Stimulated activated naive B cell treated with anti-CD40 and anti-IgM and Interleukin-4, amounts not matched to agents 10 μg/mL and 1 μg/mL and 100 μg/mL, for 72 hours (primary cell): ENCODE measurements around the gene GPNMB.
"Not testable (repeated sequence)": the region's sequence is repeated elsewhere in the genome, so short reads cannot be mapped to it uniquely, and the experiment has no call there.

Experiments
- ATAC-seq, 2 donors: fragments of 150-1000 bp; cut with Tn5 transposase; replicated peaks; 2 replicates each; pipeline ENCODE4 v1.10.0; 2021; ENCODE audit warnings: moderate library complexity in 1 of 2
- DNase-seq: peaks from one replicate; pipeline ENCODE4 v3.0.0; 2021
- H3K27ac Mint-ChIP-seq: one replicate; pipeline ENCODE4 v1.8.0; 2022; ENCODE audit warnings: mild to moderate bottlenecking, mixed read lengths
- H3K27me3 Mint-ChIP-seq, 2 donors: one replicate each; pipeline ENCODE4 v1.8.0; 2022; ENCODE audit warnings: mixed read lengths in 2 of 2
- H3K36me3 Mint-ChIP-seq, 2 donors: one replicate each; pipeline ENCODE4 v1.8.0; 2022; ENCODE audit warnings: mixed read lengths in 2 of 2, mild to moderate bottlenecking in 1 of 2
- H3K4me1 Mint-ChIP-seq, 2 donors: one replicate each; pipeline ENCODE4 v1.8.0; 2022; ENCODE audit warnings: mixed read lengths in 2 of 2, mild to moderate bottlenecking in 1 of 2
- H3K4me3 Mint-ChIP-seq, 2 donors: one replicate each; pipeline ENCODE4 v1.8.0; 2022; ENCODE audit warnings: mild to moderate bottlenecking in 2 of 2, mixed read lengths in 2 of 2, moderate library complexity in 1 of 2
- H3K9me3 Mint-ChIP-seq, 2 donors: one replicate each; pipeline ENCODE4 v1.8.0; 2022; ENCODE audit warnings: mixed read lengths in 2 of 2, mild to moderate bottlenecking in 1 of 2

The GPNMB gene

DNA sequence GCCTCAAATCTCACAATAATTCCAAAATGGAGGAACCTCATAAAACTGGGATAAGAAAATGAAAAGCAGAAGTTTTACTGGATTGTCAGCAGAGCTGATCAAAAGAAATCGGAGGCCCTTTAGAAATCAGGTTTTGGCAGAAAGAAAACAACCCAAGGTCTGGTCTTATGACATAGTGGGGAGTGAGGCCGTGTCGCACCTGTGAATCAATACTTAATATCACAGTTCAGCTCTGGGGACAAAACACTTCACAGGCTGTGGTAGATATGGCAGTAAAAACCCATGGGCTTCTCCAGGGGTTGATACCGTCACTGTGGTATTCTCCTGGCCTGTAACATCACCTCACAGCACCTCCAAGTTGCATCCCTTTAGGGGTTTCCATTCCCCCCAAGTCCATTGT is 46.0 kb downstream of the GPNMB start:
- H3K9me3 Mint-ChIP-seq, result no peaks in the 10 kb centered on the region
- no peaks in the 10 kb centered on the region for H3K36me3 Mint-ChIP-seq
- peaks cover 0 to 2% of the 10 kb centered on the region in 2 donors for H3K4me1 Mint-ChIP-seq
- ATAC-seq (no peak), DNase-seq (no peak)
- no peak overlapping the region for H3K4me3 Mint-ChIP-seq
- no peak overlapping the region for H3K27ac Mint-ChIP-seq
- H3K27me3 Mint-ChIP-seq, result peaks cover 6 to 18% of the 10 kb centered on the region in 2 donors

DNA sequence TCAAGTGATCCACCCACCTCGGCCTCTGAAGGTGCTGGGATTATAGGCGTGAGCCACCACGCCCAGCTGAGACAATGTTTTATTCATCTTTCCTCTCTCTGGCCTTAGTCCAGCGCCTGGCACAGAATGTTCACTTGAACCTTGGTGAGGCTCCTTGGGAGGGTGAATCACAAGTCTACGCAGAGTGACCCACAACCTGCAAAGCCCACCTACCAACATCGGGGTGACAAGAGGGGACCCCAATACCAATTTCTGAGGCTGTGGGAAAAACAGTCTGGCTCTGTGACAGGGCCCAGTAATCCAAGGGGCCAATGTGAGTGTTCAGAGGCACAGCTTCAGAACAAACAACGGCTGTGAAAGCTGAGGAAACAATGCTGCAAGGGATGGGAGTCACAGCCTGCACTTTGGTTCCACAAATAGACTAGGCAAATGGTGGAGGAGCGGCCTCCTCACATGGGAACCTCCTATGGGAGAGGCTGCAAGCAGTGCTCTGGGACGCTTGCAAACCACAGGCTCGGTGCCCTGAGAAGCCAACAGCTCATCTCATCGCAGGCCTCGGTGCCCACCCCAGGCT is 47.0 kb downstream of the GPNMB start:
- Mint-ChIP-seq H3K27ac (no peak overlapping the region), H3K4me3 (no peak overlapping the region), H3K36me3 (no peaks in the 10 kb centered on the region), H3K4me1 (peaks cover 0 to 4% of the 10 kb centered on the region in 2 donors), H3K9me3 (peaks cover 0 to 4% of the 10 kb centered on the region in 2 donors), H3K27me3 (peaks cover 6 to 18% of the 10 kb centered on the region in 2 donors)
- ATAC-seq (no peak), DNase-seq (no peak)

DNA sequence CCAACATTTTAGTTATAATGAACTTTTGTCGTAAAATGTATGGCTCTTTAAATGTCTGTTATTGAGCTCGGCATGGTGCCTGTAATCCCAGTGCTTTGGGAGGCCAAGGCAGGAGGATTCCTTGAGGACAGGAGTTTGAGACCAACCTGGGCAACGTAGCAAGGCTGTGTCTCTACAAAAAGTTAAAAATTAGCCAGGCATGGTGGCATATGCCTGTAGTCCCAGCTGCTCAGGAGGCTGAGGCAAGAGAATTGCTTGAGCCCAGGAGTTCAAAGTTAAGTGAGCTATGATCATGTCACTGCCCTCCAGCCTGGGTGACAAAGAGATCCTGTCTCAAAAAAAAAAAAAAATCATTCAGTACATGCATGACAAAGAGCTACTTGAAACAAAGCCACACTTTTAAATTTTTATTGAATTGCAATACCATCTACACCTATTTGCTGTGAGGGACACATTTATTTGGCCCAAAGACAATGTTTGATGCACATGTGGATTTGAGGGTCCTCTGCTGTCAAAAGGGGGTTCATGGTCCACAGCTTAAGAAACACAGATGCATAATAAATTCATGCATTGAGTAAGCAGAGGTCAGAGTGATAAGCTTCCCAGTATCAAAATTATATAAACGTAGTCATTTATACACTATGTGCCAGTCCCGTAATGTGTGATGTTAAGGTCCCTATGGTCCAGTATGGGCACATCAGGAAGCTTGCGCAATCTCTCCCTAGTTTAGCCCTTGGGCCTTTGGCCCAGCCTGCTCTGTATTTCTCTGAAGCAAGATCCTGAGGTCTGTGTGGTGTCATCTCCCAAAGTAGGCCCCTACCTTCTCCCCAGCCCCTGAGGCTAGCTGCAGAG is 48.2 kb downstream of the GPNMB start:
- Mint-ChIP-seq H3K36me3 (no peaks in the 10 kb centered on the region), H3K4me1 (peaks cover 2 to 5% of the 10 kb centered on the region in 2 donors)
- ATAC-seq, result no peak

DNA sequence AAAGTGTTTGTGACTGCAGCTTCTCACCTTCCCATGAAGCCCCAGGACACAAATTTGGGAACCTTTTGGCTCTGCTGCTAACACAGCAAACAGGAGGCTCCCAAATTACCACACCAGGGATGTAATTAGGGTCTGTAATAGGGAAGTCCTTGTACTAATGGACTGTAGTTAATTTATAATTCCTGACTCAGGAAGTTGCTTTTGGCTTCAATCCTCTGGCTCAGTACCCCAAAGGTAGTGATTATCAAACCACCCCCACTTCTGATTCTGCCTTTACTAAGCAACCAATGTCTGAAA is 48.8 kb downstream of the GPNMB start:
- H3K27ac Mint-ChIP-seq, result no peak overlapping the region
- peaks cover 0 to 4% of the 10 kb centered on the region in 2 donors for H3K9me3 Mint-ChIP-seq
- DNase-seq (no peak), ATAC-seq (no peak)
- H3K27me3 Mint-ChIP-seq, result peaks cover 6 to 18% of the 10 kb centered on the region in 2 donors
- H3K4me3 Mint-ChIP-seq, result no peak overlapping the region
- peaks cover 8% of the 10 kb centered on the region in 2 donors for H3K4me1 Mint-ChIP-seq
- H3K36me3 Mint-ChIP-seq, result no peaks in the 10 kb centered on the region

More for the DNA sequence above, 48.2 kb downstream of the GPNMB start:
- peaks cover 0 to 4% of the 10 kb centered on the region in 2 donors for H3K9me3 Mint-ChIP-seq
- peaks cover 6 to 18% of the 10 kb centered on the region in 2 donors for H3K27me3 Mint-ChIP-seq
- H3K27ac Mint-ChIP-seq, result no peak overlapping the region
- DNase-seq, result no peak
- no peak overlapping the region for H3K4me3 Mint-ChIP-seq

DNA sequence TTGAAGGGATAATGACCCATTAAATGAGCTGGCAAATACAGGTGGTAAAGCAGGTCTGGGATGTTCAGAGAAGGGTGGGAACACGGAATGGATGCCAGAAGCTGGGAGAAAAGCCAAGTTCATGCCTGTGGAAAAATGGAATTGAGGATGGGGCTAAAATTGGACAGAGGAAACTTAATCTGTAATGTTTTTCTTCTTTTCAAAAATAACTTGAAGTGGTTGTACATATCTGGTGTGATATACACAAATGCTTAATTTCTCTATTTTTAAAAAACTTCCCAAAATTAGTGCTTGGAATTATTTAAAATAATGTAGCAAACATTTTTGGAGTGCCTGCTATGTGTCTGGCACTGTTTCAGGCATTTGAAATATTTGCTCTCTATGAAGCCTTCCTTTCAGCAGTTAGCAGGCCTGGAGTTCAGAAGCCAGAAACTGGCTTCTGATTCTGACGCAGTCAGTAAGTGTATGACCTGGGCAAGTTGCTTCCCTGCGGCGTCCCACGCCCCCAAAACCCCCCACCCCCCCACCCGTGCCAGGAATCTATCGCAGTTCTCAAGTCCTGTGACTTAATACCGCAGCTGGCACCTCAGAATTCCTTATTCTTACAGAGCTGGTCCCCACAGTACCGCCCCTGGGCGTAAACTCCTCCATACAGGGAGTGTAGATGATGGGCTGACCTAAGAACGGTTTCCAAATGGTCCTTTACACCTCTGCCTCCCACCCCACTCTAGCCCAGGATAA is 51.7 kb downstream of the GPNMB start:
- Mint-ChIP-seq H3K27me3 (peaks cover 0 to 10% of the 10 kb centered on the region in 2 donors), H3K4me1 (peaks cover 23 to 33% of the 10 kb centered on the region in 2 donors), H3K4me3 (peak overlapping the region; percentile 85 to 93), H3K36me3 (peaks cover 11 to 12% of the 10 kb centered on the region in 2 donors), H3K27ac (peak overlapping the region; percentile 93), H3K9me3 (peaks cover 0 to 4% of the 10 kb centered on the region in 2 donors)
- ATAC-seq (no peak), DNase-seq (peak; percentile 1)

DNA sequence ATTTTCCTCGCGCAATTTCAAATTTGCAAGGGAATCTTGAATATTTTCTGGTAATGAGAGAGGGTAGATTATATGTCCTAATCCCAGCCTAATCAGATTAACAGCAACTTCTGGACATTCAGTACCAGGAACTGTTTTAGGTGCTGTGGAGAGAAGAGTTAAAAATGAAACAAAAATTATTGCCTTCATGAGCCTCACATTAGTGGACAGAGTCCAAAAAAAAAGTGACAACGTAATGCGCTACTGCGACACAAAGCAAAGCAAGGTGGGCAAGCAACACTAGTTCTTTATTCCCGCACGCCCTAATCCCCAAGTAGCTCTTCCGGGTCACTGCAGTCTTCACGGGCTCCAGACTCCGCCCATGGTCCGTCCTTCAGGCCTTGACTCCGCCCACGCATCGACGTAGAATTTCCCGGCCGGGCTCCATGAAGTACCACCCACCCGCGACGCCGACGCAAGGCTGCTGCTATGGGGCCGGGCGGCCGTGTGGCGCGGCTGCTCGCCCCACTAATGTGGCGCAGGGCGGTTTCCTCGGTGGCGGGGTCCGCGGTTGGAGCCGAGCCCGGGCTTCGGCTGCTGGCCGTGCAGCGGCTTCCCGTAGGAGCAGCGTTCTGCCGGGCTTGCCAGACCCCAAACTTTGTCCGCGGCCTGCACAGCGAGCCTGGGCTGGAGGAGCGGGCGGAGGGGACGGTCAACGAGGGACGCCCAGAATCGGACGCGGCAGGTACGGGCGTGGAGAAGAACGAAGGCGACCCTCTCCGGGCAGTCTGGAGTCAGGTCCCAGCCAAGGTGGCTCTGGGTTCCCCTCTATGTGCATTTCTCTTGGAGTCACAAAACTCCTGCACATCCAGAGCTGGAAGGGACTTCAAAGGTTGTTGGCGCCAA is 52.6 kb downstream of the GPNMB start, which contains the start of gene MALSU1:
Gene MALSU1 (plus strand): TSS at position 455 of the 885 bp plus-strand sequence. CDS start 14 bp downstream, at position 469.
- DNase-seq (peak; percentile 95), ATAC-seq (peak; percentile 99)
- peak within 1 kb of the TSS; percentile 85 to 93 for H3K4me3 Mint-ChIP-seq
- H3K27me3 Mint-ChIP-seq, result peaks cover 0 to 5% of the 10 kb centered on the region in 2 donors
- H3K27ac Mint-ChIP-seq, result peak within 1 kb of the TSS; percentile 93
- peaks cover 0 to 4% of the 10 kb centered on the region in 2 donors for H3K9me3 Mint-ChIP-seq
- H3K4me1 Mint-ChIP-seq, result peaks cover 23 to 37% of the 10 kb centered on the region in 2 donors
- H3K36me3 Mint-ChIP-seq, result peaks cover 12 to 15% of the 10 kb centered on the region in 2 donors

DNA sequence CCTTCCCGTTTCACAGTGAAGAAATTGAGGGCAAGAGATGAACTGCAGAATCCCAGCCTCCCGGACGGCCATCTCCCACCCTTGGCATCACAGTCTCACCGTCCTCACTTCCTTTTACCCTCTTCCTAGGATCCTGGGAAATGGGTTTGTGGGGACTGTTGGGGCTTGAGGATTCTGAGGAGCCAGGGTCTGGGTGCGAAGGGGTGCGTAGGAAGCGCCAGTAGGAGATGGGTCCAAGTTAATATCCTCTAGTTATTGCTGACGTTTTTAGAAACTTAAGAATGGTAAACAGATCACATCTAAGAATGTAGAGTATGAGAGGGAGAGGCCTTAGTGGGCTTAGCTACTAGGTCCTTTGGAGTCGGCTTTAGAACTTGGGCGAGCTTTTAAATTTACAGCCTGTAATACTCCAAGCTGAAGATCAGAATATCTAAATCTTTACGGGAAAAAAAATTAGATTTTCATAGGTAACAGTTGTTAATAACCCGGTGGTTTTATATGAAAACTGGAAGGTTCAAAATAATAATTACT is 53.3 kb downstream of the GPNMB start:
- peaks cover 28 to 44% of the 10 kb centered on the region in 2 donors for H3K4me1 Mint-ChIP-seq
- peaks cover 0 to 4% of the 10 kb centered on the region in 2 donors for H3K9me3 Mint-ChIP-seq
- peaks cover 19 to 22% of the 10 kb centered on the region in 2 donors for H3K36me3 Mint-ChIP-seq
- peak overlapping the region; percentile 93 for H3K27ac Mint-ChIP-seq
- ATAC-seq, result no peak
- peaks cover 0 to 5% of the 10 kb centered on the region in 2 donors for H3K27me3 Mint-ChIP-seq
- H3K4me3 Mint-ChIP-seq, result peak overlapping the region; percentile 85 to 93
- no peak for DNase-seq

DNA sequence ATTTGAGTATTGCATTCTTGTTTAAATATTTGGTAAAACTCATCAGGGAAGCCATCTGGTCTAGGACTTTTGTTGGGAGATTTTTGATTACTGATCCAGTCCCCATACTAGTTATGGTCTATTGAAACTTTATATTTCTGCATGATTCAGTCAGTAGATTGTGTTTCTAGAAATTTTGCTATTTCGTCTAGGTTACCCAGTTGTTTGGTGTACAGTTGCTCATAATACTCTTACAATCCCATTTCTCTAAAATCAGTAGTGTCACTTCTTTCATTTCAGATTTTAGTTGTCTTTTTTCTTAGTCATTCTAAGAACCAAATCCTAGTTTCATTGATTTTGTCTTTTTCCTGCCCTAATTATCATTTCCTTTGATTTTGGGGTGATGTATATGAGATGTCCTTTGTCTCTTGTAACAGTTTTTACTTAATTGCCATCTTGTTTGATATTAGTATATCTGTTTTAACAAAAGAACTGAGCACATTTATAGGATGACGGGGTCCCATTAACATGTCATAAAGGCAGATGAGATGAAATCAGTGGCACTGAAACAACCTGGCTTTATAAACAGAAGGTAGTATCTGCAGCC is 60.5 kb downstream of the GPNMB start:
- no peak overlapping the region for H3K4me3 Mint-ChIP-seq
- no peaks in the 10 kb centered on the region for H3K27me3 Mint-ChIP-seq
- no peak for ATAC-seq
- H3K4me1 Mint-ChIP-seq, result peaks cover 27 to 42% of the 10 kb centered on the region in 2 donors
- H3K36me3 Mint-ChIP-seq, result peaks cover 37 to 52% of the 10 kb centered on the region in 2 donors
- no peak overlapping the region for H3K27ac Mint-ChIP-seq
- no peaks in the 10 kb centered on the region for H3K9me3 Mint-ChIP-seq
- no peak for DNase-seq

DNA sequence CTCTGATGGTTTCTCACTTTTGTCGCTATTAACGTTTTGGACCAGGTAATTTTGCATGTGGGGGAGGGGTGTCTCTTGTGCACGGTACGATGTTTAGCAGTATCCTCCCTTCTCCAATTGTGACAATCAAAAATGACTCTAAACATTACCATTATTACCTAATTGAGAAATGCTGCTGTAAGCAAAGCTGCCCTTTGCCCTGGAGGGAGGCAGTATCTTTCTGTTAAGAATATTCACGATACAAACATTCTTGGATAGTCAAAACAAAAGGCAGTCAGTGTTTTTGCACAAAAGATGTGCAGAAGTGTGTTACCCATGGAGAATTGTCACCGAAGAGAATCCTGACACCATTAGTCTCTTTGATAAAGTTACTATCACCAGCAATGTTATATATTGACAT is 62.2 kb downstream of the GPNMB start:
- Mint-ChIP-seq H3K9me3 (no peaks in the 10 kb centered on the region), H3K36me3 (peaks cover 27 to 45% of the 10 kb centered on the region in 2 donors), H3K4me3 (no peak overlapping the region), H3K27me3 (no peaks in the 10 kb centered on the region), H3K27ac (no peak overlapping the region), H3K4me1 (peaks cover 21 to 28% of the 10 kb centered on the region in 2 donors)
- no peak for ATAC-seq
- DNase-seq, result no peak

DNA sequence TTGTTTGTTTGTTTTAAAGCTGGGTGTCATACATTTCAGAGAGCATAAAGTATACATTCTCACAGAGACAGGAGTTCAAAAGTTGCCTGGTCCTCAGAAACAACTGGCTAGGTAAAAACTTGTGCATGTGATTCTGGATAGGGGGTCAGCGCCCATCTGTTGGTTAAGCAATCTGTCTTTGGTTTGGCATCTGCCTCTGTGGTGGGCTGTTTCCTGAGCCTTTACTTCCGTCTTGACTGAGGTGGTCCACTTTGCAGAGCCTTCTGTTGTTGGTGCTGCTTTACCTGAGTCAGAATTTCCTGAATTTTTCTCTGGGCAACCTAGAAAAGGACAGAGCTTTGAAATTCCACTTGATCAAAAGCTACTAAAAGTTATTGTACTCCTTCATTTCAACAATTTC is 65.6 kb downstream of the GPNMB start:
- not testable (repeated sequence) for H3K4me1 Mint-ChIP-seq, ATAC-seq, H3K9me3 Mint-ChIP-seq, H3K27me3 Mint-ChIP-seq, DNase-seq, H3K4me3 Mint-ChIP-seq, H3K27ac Mint-ChIP-seq
- H3K36me3 Mint-ChIP-seq, result peaks cover 9 to 22% of the 10 kb centered on the region in 2 donors

DNA sequence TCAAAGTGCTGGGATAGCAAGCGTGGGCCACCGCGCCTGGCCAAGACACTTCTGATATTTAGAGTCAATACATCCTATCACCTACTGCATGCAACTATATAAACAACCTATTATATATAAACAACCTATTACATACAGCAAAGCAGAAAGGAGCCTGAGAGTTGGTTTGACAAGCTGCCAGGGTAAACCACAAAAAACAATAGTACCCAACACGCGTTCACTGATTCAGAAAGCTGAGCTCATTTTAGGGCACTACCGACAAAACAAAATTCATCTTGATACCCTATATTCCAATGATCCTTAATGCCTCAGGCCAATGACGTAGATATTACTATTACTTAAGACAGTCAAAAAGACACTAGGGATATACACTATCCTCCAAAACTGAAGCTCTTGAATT is 68.8 kb downstream of the GPNMB start:
- Mint-ChIP-seq H3K4me1 (peaks cover 0 to 7% of the 10 kb centered on the region in 2 donors), H3K27ac (no peak overlapping the region), H3K36me3 (peaks cover 0 to 7% of the 10 kb centered on the region in 2 donors), H3K27me3 (no peaks in the 10 kb centered on the region), H3K9me3 (no peaks in the 10 kb centered on the region), H3K4me3 (no peak overlapping the region)
- ATAC-seq, result no peak
- DNase-seq, result no peak
